Lower lobe of right lung (tissue), 2 donors: ENCODE data around the gene FAT3. TPM values are rescaled to one million over a fixed set of nuclear protein-coding genes. Genes with fewer than 3 reads are reported as not detected.
A peak's percentile ranks its signal among the peaks of the same experiment; 100 is the strongest.

Experiments used
- ATAC-seq, 2 donors: fragments of 200-7000 bp; cut with Tn5 transposase; one replicate each; pipeline ENCODE4 v1.9.1; 2020 to 2022; ENCODE audit warnings: mild to moderate bottlenecking in 2 of 2, moderate library complexity in 2 of 2
- DNase-seq: peaks from one replicate; pipeline ENCODE4 v3.0.0-alpha.2; 2020
- H3K27ac ChIP-seq: fragments of 200-600 bp; one replicate; pipeline ENCODE4 v1.8.0; 2022
- H3K27me3 ChIP-seq: fragments of 200-600 bp; one replicate; pipeline ENCODE4 v1.8.0; 2022; ENCODE audit warnings: low read depth
- H3K36me3 ChIP-seq: fragments of 200-600 bp; one replicate; pipeline ENCODE4 v1.8.0; 2022; ENCODE audit warnings: mild to moderate bottlenecking
- H3K4me1 ChIP-seq: fragments of 200-600 bp; one replicate; pipeline ENCODE4 v1.8.0; 2022
- H3K4me3 ChIP-seq: fragments of 200-600 bp; one replicate; pipeline ENCODE4 v1.8.0; 2022; ENCODE audit warnings: mild to moderate bottlenecking
- H3K9me3 ChIP-seq: fragments of 200-600 bp; one replicate; pipeline ENCODE4 v1.8.0; 2022
- CTCF ChIP-seq: fragments of 200-600 bp; IDR thresholded peaks from one replicate; pipeline ENCODE4 v1.8.0; 2022; ENCODE audit warnings: antibody characterized with exemption, mild to moderate bottlenecking
- intact Hi-C: fragments of 100-400 bp; cut with DNase I; formaldehyde crosslinking; loops from one replicate; pipeline ENCODE4 v1.11.0; 2022
- total RNA-seq: library from RNA; stranded (reverse); fragmentation: NEBNext Ultra II Directional; extraction: Animal tissue kit (Norgen Biotek cat#: 25700); gene quantifications from one replicate; pipeline ENCODE4 v1.2.1, GENCODE V29; 2021
- donor health status: DM: no; HTN: yes; CAD: no; lungs with severe emphysema.

Gene FAT3
- total RNA-seq, 1 donor from 2014 or later = 7.9 TPM

GRCh38 chr11:92225125-92225567 lies 528 bp downstream of the FAT3 start:
- H3K36me3 ChIP-seq = no peaks in the 10 kb centered on the region
- peak overlapping the region; percentile 52 for H3K4me3 ChIP-seq
- intact Hi-C loops = no loop called here
- H3K4me1 ChIP-seq = peaks cover 4% of the 10 kb centered on the region
- peak overlapping the region; percentile 14 for H3K27ac ChIP-seq
- no peaks in the 10 kb centered on the region for H3K9me3 ChIP-seq
- H3K27me3 ChIP-seq = peaks cover 60% of the 10 kb centered on the region
- no peak for TF ChIP-seq CTCF
- ATAC-seq = peak in 1 of 2 donors; percentile 32
- no peak for DNase-seq

DNA sequence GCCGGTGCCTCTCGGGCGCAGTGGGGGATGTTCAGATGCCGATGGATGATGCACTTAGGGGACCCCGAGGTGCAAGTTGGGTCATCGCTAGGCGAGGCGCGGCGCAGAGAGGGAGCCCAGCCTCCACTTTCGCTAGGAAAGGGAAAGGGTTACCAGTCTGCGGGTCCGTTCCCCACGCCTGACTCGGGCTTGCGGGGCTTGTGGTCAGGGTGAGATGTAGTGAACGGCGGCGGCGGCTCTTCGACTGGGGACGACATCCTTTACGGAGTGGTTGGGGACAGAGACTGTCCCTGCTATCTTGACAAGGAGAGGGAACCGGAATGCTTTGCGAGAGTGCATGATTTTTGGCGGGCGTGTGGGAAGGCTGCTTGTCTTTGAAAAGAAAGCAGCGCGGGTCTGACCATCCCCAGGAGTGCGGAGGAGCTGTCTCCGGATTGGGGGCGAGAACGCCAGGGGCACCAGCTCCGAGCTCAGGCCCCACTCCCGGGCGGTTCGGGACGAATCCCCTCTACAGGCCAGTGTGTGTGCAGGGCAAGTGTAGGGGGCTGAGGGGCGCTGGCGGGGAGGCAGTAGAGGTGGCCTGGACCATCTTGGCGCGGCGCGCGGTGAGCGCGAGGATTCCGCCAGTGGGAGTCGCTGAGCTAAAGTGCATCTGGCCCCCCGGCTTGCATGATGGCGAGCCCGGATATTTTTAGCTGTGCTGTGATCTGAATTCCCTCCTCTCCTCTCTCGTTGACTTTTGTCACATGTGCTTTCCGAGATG lies 1.1 kb downstream of the FAT3 start:
- no peak for DNase-seq
- H3K27me3 ChIP-seq = peaks cover 60% of the 10 kb centered on the region
- peak; percentile 5 to 29 for ATAC-seq
- TF ChIP-seq CTCF = no peak
- no peaks in the 10 kb centered on the region for H3K36me3 ChIP-seq
- no peak overlapping the region for H3K27ac ChIP-seq
- no peaks in the 10 kb centered on the region for H3K9me3 ChIP-seq
- peaks cover 4% of the 10 kb centered on the region for H3K4me1 ChIP-seq
- peak overlapping the region; percentile 52 for H3K4me3 ChIP-seq
- intact Hi-C loops = no loop called here

DNA sequence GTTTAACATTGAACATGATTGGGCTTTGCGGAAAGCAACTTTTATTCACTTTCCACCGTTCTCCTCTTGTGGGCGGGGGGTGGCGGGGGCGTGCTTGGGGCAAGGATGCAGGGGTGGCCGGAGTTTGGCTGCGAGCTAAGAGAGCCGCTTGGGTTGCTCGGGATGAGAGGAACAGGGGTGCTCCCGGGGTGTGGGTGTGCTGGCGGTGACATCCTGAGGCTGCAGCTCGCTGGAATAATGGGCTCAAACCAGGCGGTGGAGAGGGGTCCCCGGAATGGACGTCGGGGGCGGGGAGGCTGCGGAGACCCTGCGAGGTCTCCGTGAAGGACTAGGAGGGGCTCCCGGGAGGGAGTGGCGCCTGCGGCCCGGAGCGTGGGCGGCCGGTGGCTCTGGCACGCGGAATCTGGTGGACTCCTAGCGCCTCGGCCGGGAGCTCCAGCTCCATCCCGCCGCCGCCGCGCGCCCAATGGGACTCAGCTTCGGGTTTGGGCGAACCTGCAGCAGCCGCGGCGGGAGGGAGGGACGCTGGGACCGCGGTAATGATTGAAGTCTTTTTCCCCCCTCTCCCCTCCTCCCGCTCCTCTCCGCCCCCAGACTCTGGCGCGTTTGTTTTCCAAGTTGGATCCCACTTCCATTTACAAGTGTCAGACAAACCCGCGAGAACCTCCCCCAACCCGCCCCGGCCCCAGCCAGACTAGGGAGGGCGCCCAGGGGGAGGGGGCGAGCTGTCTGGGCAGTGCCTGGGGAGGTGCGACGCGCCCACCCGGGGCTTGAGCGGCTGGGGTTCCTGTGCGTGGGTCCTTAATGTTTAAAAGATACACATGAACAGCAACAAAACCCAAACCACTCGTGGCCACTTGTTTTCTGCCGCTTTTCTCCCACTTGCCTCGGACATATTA lies 2.0 kb downstream of the FAT3 start:
- Histone ChIP-seq H3K36me3 (no peaks in the 10 kb centered on the region), H3K27ac (no peak overlapping the region), H3K9me3 (no peaks in the 10 kb centered on the region), H3K4me1 (peaks cover 4% of the 10 kb centered on the region), H3K27me3 (peaks cover 57% of the 10 kb centered on the region), H3K4me3 (peak overlapping the region; percentile 52)
- intact Hi-C loops = no loop called here
- ATAC-seq (peak; percentile 4 to 40), DNase-seq (no peak)
- TF ChIP-seq CTCF = no peak

DNA sequence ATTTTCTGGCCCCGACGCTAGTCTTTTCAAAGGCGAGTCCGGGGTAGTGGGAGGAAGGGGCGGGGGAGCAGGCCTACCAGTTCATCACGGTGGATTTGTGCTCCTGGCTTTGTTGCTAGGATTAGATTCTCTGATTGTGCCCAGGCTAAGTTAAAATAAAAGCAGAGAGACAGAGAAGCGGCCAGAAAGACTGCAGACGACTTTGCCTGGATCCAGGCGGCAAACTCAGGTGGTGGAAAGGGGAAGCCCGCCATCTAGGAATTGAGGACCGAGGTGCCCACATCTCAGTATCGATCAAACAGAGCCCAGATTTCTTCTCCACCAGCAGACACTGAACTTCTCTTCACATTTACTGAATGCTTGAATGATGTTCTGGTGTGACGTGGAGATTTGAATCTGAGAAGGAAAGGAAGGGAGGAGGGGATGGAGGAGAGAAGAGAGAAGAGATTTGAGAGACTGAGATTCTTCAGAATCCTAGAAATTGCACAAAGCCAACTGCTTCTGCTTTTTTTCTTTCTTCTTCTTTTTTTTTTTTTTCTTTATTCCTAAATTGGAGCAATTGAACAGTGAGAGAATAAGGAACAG lies 2.7 kb downstream of the FAT3 start:
- no peak for DNase-seq
- H3K27ac ChIP-seq = no peak overlapping the region

More for the DNA sequence above, 2.7 kb downstream of the FAT3 start:
- H3K4me1 ChIP-seq = peaks cover 4% of the 10 kb centered on the region
- TF ChIP-seq CTCF = no peak
- H3K4me3 ChIP-seq = peak overlapping the region; percentile 52
- peaks cover 53% of the 10 kb centered on the region for H3K27me3 ChIP-seq
- no peaks in the 10 kb centered on the region for H3K9me3 ChIP-seq
- H3K36me3 ChIP-seq = no peaks in the 10 kb centered on the region
- no peak for ATAC-seq
- intact Hi-C loops = no loop called here
